Measurements from ENCODE around the gene MACF1.

Gene MACF1

GRCh38 chr1:39236971-39237370 lies 32.5 kb downstream of the MACF1 start:
- no peak overlapping the region for H3K27ac ChIP-seq (ENCODE audit: low read depth, low read length)
- no peaks in the 10 kb centered on the region for H3K4me1 ChIP-seq (ENCODE audit: control insufficient read depth in 1 of 2, insufficient read depth in 2 of 2, low read length in 2 of 2)
- H3K18ac ChIP-seq (ENCODE audit: low read length), result no peak overlapping the region
- no peak overlapping the region for H2BK120ac ChIP-seq (ENCODE audit: insufficient read depth, low read length, poor library complexity)
- no peak overlapping the region for H2AFZ ChIP-seq (ENCODE audit: insufficient read depth, low read length, poor library complexity)
- H2BK12ac ChIP-seq (ENCODE audit: low read length), result no peak overlapping the region
- H4K12ac ChIP-seq (ENCODE audit: low read depth, low read length), result no peak overlapping the region
- WGBS (ENCODE audit: extremely low coverage, insufficient coverage, insufficient read length), result no CpG with 5 or more reads among the region's 4 CpGs
- peaks cover 0 to 7% of the 10 kb centered on the region in 2 experiments for H3K36me3 ChIP-seq (ENCODE audit: control insufficient read depth in 1 of 2, insufficient read depth in 2 of 2, low read length in 2 of 2)
- no peaks in the 10 kb centered on the region for H3K79me2 ChIP-seq (ENCODE audit: control insufficient read depth, insufficient read depth, low read length, poor library complexity)
- H3K23ac ChIP-seq (ENCODE audit: low read length), result no peak overlapping the region
- H3K9me3 ChIP-seq (ENCODE audit: insufficient read depth, low read depth, low read length), result no peaks in the 10 kb centered on the region
- no peak overlapping the region for H3K9ac ChIP-seq (ENCODE audit: low read length)
- no peak overlapping the region for H3K4ac ChIP-seq (ENCODE audit: low read depth, low read length)
- H3K27me3 ChIP-seq (ENCODE audit: insufficient read depth, low read length), result no peaks in the 10 kb centered on the region
- H2AK5ac ChIP-seq (ENCODE audit: low read length), result no peak overlapping the region
- DNase-seq, result no peak
- no peak overlapping the region for H2BK5ac ChIP-seq (ENCODE audit: low read depth, low read length, poor library complexity)
- H3K4me3 ChIP-seq (ENCODE audit: low read depth, low read length), result no peak overlapping the region
- H4K91ac ChIP-seq (ENCODE audit: low read depth, low read length), result no peak overlapping the region
- H4K8ac ChIP-seq (ENCODE audit: low read depth, low read length), result no peak overlapping the region
- no peak overlapping the region for H3K14ac ChIP-seq (ENCODE audit: low read length)
- no peak overlapping the region for H3K4me2 ChIP-seq (ENCODE audit: low read length)
- no peaks in the 10 kb centered on the region for H3K79me1 ChIP-seq (ENCODE audit: low read length)

- H3K14ac ChIP-seq (ENCODE audit: low read length), result no peak overlapping the region
- H4K12ac ChIP-seq (ENCODE audit: low read depth, low read length), result no peak overlapping the region
- H3K27ac ChIP-seq (ENCODE audit: low read depth, low read length), result no peak overlapping the region
- no peak overlapping the region for H3K9ac ChIP-seq (ENCODE audit: low read length)
- no peak overlapping the region for H4K8ac ChIP-seq (ENCODE audit: low read depth, low read length)
- no peak overlapping the region for H3K4me2 ChIP-seq (ENCODE audit: low read length)
- no peaks in the 10 kb centered on the region for H3K79me2 ChIP-seq (ENCODE audit: control insufficient read depth, insufficient read depth, low read length, poor library complexity)
- H2BK120ac ChIP-seq (ENCODE audit: insufficient read depth, low read length, poor library complexity), result no peak overlapping the region
- H3K18ac ChIP-seq (ENCODE audit: low read length), result no peak overlapping the region
- no peak overlapping the region for H3K23ac ChIP-seq (ENCODE audit: low read length)
- no peak overlapping the region for H2BK12ac ChIP-seq (ENCODE audit: low read length)
- H3K9me3 ChIP-seq (ENCODE audit: insufficient read depth, low read depth, low read length), result no peaks in the 10 kb centered on the region
- no peak overlapping the region for H3K4ac ChIP-seq (ENCODE audit: low read depth, low read length)
- no peak overlapping the region for H2AK5ac ChIP-seq (ENCODE audit: low read length)
- no peaks in the 10 kb centered on the region for H3K4me1 ChIP-seq (ENCODE audit: control insufficient read depth in 1 of 2, insufficient read depth in 2 of 2, low read length in 2 of 2)
- no peak overlapping the region for H2AFZ ChIP-seq (ENCODE audit: insufficient read depth, low read length, poor library complexity)
- WGBS (ENCODE audit: extremely low coverage, insufficient coverage, insufficient read length), result no CpG with 5 or more reads among the region's 1 CpG
- no peak overlapping the region for H3K4me3 ChIP-seq (ENCODE audit: low read depth, low read length)
- no peak overlapping the region for H2BK5ac ChIP-seq (ENCODE audit: low read depth, low read length, poor library complexity)
- peaks cover 2% of the 10 kb centered on the region in 2 experiments for H3K36me3 ChIP-seq (ENCODE audit: control insufficient read depth in 1 of 2, insufficient read depth in 2 of 2, low read length in 2 of 2)
- H3K79me1 ChIP-seq (ENCODE audit: low read length), result no peaks in the 10 kb centered on the region
- no peak for DNase-seq
- no peak overlapping the region for H4K91ac ChIP-seq (ENCODE audit: low read depth, low read length)
- H3K27me3 ChIP-seq (ENCODE audit: insufficient read depth, low read length), result no peaks in the 10 kb centered on the region
Measured at GRCh38 chr1:39238476-39238875, 34.0 kb downstream of the MACF1 start.

GRCh38 chr1:39239968-39240367 lies 35.5 kb downstream of the MACF1 start:
- no peak overlapping the region for H3K18ac ChIP-seq (ENCODE audit: low read length)
- no peak overlapping the region for H3K9ac ChIP-seq (ENCODE audit: low read length)
- no CpG with 5 or more reads among the region's 3 CpGs for WGBS (ENCODE audit: extremely low coverage, insufficient coverage, insufficient read length)
- H3K27ac ChIP-seq (ENCODE audit: low read depth, low read length), result no peak overlapping the region
- no peaks in the 10 kb centered on the region for H3K4me1 ChIP-seq (ENCODE audit: control insufficient read depth in 1 of 2, insufficient read depth in 2 of 2, low read length in 2 of 2)
- H2AK5ac ChIP-seq (ENCODE audit: low read length), result no peak overlapping the region
- H3K79me1 ChIP-seq (ENCODE audit: low read length), result no peaks in the 10 kb centered on the region
- H2BK120ac ChIP-seq (ENCODE audit: insufficient read depth, low read length, poor library complexity), result no peak overlapping the region
- H3K9me3 ChIP-seq (ENCODE audit: insufficient read depth, low read depth, low read length), result no peaks in the 10 kb centered on the region
- H3K27me3 ChIP-seq (ENCODE audit: insufficient read depth, low read length), result no peaks in the 10 kb centered on the region
- H4K91ac ChIP-seq (ENCODE audit: low read depth, low read length), result no peak overlapping the region
- no peak overlapping the region for H4K12ac ChIP-seq (ENCODE audit: low read depth, low read length)
- no peak overlapping the region for H4K8ac ChIP-seq (ENCODE audit: low read depth, low read length)
- no peak overlapping the region for H2AFZ ChIP-seq (ENCODE audit: insufficient read depth, low read length, poor library complexity)
- no peaks in the 10 kb centered on the region for H3K79me2 ChIP-seq (ENCODE audit: control insufficient read depth, insufficient read depth, low read length, poor library complexity)
- no peak overlapping the region for H3K14ac ChIP-seq (ENCODE audit: low read length)
- no peak overlapping the region for H3K4ac ChIP-seq (ENCODE audit: low read depth, low read length)
- H2BK5ac ChIP-seq (ENCODE audit: low read depth, low read length, poor library complexity), result no peak overlapping the region
- H3K4me2 ChIP-seq (ENCODE audit: low read length), result no peak overlapping the region
- H2BK12ac ChIP-seq (ENCODE audit: low read length), result no peak overlapping the region
- H3K23ac ChIP-seq (ENCODE audit: low read length), result no peak overlapping the region
- peaks cover 2% of the 10 kb centered on the region in 2 experiments for H3K36me3 ChIP-seq (ENCODE audit: control insufficient read depth in 1 of 2, insufficient read depth in 2 of 2, low read length in 2 of 2)
- peak in 1 of 2 donors; percentile 46 for DNase-seq
- H3K4me3 ChIP-seq (ENCODE audit: low read depth, low read length), result no peak overlapping the region

GRCh38 chr1:39243302-39243701 lies 38.8 kb downstream of the MACF1 start:
- no peak overlapping the region for H2AFZ ChIP-seq (ENCODE audit: insufficient read depth, low read length, poor library complexity)
- DNase-seq, result no peak
- H2BK120ac ChIP-seq (ENCODE audit: insufficient read depth, low read length, poor library complexity), result no peak overlapping the region
- H3K18ac ChIP-seq (ENCODE audit: low read length), result no peak overlapping the region
- H3K23ac ChIP-seq (ENCODE audit: low read length), result no peak overlapping the region
- H2AK5ac ChIP-seq (ENCODE audit: low read length), result no peak overlapping the region
- H3K4me2 ChIP-seq (ENCODE audit: low read length), result no peak overlapping the region
- H2BK5ac ChIP-seq (ENCODE audit: low read depth, low read length, poor library complexity), result no peak overlapping the region
- H3K27me3 ChIP-seq (ENCODE audit: insufficient read depth, low read length), result no peaks in the 10 kb centered on the region
- no peaks in the 10 kb centered on the region for H3K79me2 ChIP-seq (ENCODE audit: control insufficient read depth, insufficient read depth, low read length, poor library complexity)
- peaks cover 0 to 2% of the 10 kb centered on the region in 2 experiments for H3K36me3 ChIP-seq (ENCODE audit: control insufficient read depth in 1 of 2, insufficient read depth in 2 of 2, low read length in 2 of 2)
- no peak overlapping the region for H3K27ac ChIP-seq (ENCODE audit: low read depth, low read length)
- H3K4me3 ChIP-seq (ENCODE audit: low read depth, low read length), result no peak overlapping the region
- no peaks in the 10 kb centered on the region for H3K79me1 ChIP-seq (ENCODE audit: low read length)
- no peaks in the 10 kb centered on the region for H3K4me1 ChIP-seq (ENCODE audit: control insufficient read depth in 1 of 2, insufficient read depth in 2 of 2, low read length in 2 of 2)
- H4K91ac ChIP-seq (ENCODE audit: low read depth, low read length), result no peak overlapping the region
- H4K12ac ChIP-seq (ENCODE audit: low read depth, low read length), result no peak overlapping the region
- no peak overlapping the region for H3K14ac ChIP-seq (ENCODE audit: low read length)
- H3K4ac ChIP-seq (ENCODE audit: low read depth, low read length), result no peak overlapping the region
- no CpG with 5 or more reads among the region's 2 CpGs for WGBS (ENCODE audit: extremely low coverage, insufficient coverage, insufficient read length)
- no peaks in the 10 kb centered on the region for H3K9me3 ChIP-seq (ENCODE audit: insufficient read depth, low read depth, low read length)
- H2BK12ac ChIP-seq (ENCODE audit: low read length), result no peak overlapping the region
- no peak overlapping the region for H4K8ac ChIP-seq (ENCODE audit: low read depth, low read length)
- no peak overlapping the region for H3K9ac ChIP-seq (ENCODE audit: low read length)
